HG02852 (cell line): ENCODE results near the gene SUPT20HL1.

Source experiments
- ATAC-seq: cut with Tn5 transposase; IDR thresholded peaks from one replicate; pipeline ENCODE4 v1.9.1; 2021; ENCODE audit warnings: mild to moderate bottlenecking, moderate library complexity; ENCODE audit not compliant: unreplicated experiment

The SUPT20HL1 gene

GRCh38 chrX:24396236-24396930, 35.9 kb downstream of the SUPT20HL1 start:
- ATAC-seq = no peak

GRCh38 chrX:24396931-24397279, 36.5 kb downstream of the SUPT20HL1 start:
- ATAC-seq = no peak

- no peak for ATAC-seq
Observed at GRCh38 chrX:24398766-24399165, 38.3 kb downstream of the SUPT20HL1 start.

- no peak for ATAC-seq
Observed at GRCh38 chrX:24399550-24399949, 39.1 kb downstream of the SUPT20HL1 start.

- no peak for ATAC-seq
Observed at GRCh38 chrX:24405959-24406358, 45.5 kb downstream of the SUPT20HL1 start.
